ENCODE data around the gene PLAGL2.

Gene PLAGL2

DNA sequence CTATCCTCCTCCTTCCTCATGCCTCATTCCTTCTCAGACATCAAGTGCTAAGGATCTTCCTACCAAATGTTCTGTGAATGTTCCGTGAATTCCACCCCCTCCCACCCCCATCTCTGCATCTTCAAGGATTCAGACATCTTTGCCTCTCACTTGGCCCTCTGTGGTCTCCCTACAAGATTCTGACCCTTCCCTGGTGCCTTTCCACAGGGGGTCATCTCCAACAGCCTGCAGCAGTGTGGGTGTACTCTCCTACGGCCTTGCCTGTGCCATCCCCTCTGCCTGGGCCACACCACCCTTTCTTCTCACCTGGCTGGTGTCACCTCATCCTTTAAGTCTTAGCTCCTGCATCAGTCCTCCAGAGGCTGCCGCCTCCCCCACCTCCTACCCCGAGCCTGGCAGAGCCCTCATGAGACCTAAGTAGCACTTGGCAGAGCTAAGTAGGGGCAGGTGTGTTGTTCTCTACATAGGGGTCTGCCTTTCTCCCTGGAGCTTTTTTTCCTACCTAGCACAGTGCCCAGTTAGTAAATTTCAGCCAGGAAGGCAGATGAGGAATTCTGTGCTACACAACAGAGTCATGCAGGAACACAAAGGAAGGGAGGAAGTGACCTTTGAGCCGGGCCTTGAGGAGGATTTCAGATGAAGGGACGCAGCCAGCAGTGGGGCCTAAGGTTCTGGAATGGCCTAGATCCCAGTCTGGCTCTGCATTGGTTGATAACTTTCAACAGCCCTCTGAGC is 55.0 kb downstream of the PLAGL2 start:
- no peak for DNase-seq (ENCODE audit: low spot score)

DNA sequence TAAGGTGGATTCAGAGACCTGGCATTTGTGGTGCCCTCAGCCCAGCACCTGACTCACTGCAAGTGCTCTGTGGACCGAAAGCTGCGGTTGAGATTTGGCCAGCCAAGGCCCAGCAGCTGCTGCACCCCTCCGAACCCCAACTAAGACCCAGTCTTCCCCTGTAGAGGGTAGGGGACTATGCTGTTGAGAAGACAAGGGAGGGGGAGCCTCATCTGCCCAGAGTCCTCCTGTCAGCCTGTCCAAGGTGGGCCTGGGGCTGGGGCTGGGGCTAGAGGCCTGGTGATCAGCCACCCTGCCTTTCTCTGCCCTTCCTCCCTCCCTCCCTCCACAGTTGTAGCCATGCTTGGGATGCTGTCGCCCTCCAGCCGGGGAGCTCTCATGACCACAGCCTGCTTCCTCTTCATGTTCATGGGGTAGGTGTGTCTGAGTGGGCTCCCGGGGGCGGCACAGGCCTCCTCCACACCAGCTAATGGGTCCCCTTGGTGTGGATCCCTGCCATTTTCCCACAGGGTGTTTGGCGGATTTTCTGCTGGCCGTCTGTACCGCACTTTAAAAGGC is 57.2 kb downstream of the PLAGL2 start:
- no peak for DNase-seq (ENCODE audit: low spot score)

DNA sequence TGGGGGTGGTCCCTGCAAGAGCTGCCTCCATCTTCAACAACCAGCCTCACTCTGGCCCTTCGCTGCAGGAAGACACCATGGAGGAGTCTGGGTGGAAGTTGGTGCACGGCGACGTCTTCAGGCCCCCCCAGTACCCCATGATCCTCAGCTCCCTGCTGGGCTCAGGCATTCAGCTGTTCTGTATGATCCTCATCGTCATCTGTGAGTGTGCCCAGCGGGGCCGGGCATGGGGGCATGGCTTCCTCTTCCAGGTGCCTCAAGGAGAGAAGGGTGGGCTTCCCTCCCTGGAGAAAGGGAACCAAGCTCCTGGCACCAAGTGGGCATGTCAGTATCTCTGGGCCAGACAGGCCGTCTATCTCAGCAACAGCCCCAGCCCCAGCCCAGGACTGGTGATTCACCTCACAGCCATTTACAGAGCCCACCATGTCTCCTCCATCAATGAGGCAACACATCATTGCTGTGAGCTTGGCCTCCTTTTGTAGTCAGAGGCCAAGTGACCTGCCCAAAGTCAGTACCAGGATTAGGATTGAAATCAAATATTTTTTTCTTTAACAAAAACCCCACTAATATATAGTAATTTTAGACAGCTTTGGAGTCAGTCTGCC is 57.9 kb downstream of the PLAGL2 start:
- no peak for DNase-seq (ENCODE audit: low spot score)

DNA sequence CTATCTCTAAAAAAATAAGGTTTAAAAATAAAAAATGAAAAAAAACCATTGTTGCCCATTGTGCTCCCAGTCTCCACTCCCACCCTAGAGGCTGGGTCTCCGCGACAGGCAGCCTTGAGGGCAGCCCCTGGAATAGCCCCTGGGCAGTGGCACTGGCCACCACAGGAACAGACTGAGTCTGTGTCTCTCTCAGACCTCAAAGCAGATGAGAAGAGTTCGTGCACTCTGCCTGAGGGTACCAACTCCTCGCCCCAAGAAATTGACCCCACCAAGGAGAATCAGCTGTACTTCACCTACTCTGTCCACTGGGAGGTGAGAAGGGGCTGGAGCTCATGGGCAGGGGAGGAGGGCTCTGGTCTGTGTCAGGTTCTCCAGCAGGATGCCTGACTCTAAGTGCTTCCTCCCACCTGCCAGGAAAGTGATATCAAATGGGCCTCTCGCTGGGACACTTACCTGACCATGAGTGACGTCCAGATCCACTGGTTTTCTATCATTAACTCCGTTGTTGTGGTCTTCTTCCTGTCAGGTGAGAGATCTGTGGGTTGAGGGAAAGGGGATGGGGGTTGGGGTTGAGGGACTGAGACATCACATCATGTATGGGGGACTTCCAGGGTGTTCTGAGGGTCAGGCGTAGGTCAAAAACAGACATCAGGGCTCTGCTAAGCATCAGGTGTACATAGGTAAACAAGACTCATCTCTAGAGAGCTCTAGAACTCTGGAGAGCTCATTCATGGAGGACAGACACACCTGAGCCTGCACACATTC is 62.5 kb downstream of the PLAGL2 start:
- no peak for DNase-seq (ENCODE audit: low spot score)

DNA sequence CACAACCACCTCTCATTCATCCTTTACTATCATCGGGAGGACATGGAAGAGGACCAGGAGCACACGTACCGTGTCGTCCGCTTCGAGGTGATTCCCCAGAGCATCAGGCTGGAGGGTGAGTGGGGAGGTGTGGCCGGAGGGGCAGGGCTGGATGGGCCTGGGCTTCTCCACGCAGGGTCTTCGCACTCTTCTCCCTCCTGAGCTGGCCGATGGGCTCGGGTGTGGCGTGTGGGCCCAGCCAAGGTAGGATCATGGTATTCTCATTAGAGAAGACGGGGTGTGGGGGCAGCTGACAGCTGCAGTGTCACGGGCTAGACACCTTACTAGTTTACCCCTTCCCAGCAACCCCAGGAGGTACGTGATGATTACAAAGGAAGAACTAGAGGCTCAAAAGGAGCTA is 64.6 kb downstream of the PLAGL2 start:
- no peak for DNase-seq (ENCODE audit: low spot score)
